Endothelial cell of umbilical vein (primary cell): ENCODE data around the gene IMPA2. TPM values are rescaled to one million over a fixed set of nuclear protein-coding genes. Genes with fewer than 3 reads are reported as not detected.

Source experiments
- BruUV-seq: library from RNA; stranded (reverse); fragments of 400-500 nt; replicated peaks from 2 replicates; lab custom pipeline; 2021; lab: Mats Ljungman, UMichigan
- CTCF ChIA-PET: fragments of 300-600, 350-600 bp; sonication (Branson Sonifier 250); formaldehyde crosslinking; loops from one replicate; lab custom pipeline; 2021; ENCODE audit warnings: antibody characterized with exemption, inconsistent platforms; lab: Charles Lee
- POLR2A ChIA-PET: fragments of 300-600, 350-600 bp; sonication (Branson Sonifier 250); formaldehyde crosslinking; loops from one replicate; lab custom pipeline; 2021; ENCODE audit warnings: antibody characterized with exemption, inconsistent platforms; lab: Charles Lee
- DNase-seq: peaks from one replicate; pipeline ENCODE4 v3.0.0-alpha.2; 2011; ENCODE audit warnings: low read depth, low spot score
- FAIRE-seq: peaks from 2 replicates; lab custom pipeline; 2011; peaks lifted over from hg19 to GRCh38; lab: Jason Lieb, UNC
- H2AFZ ChIP-seq: 2 replicates; pipeline ENCODE4 v1.6.0; 2012; ENCODE audit warnings: low read depth, low read length, control low read depth, inconsistent platforms
- H3K27ac ChIP-seq: 2 replicates; pipeline ENCODE4 v1.5.1; 2011; ENCODE audit warnings: low read depth, mild to moderate bottlenecking, control low read depth, low read length, moderate library complexity; ENCODE audit not compliant: insufficient read depth
- H3K27me3 ChIP-seq, 2 experiments: 2 replicates each; pipeline versions ENCODE4 v1.6.0 to v1.6.1; 2011; ENCODE audit warnings: low read length in 2 of 2, mixed read lengths in 1 of 2; ENCODE audit not compliant: control insufficient read depth in 2 of 2, insufficient read depth in 2 of 2
- H3K36me3 ChIP-seq, 2 experiments: 2 replicates in 1 of 2; 3 replicates in 1 of 2; pipeline ENCODE4 v1.5.1; 2011; ENCODE audit warnings: low read length in 2 of 2, mild to moderate bottlenecking in 1 of 2, moderate library complexity in 1 of 2; ENCODE audit not compliant: control insufficient read depth in 2 of 2, insufficient read depth in 2 of 2; ENCODE audit errors: extremely low read depth in 1 of 2
- H3K4me1 ChIP-seq: 3 replicates; pipeline ENCODE4 v1.5.1; 2011; ENCODE audit warnings: mild to moderate bottlenecking, low read length; ENCODE audit not compliant: control insufficient read depth, insufficient read depth; ENCODE audit errors: extremely low read depth
- H3K4me2 ChIP-seq: 2 replicates; pipeline ENCODE4 v1.6.1; 2011; ENCODE audit warnings: low read length, control low read depth, mixed read lengths; ENCODE audit not compliant: insufficient read depth
- H3K4me3 ChIP-seq, 3 experiments: fragments of 200-600 bp in 1 of 3; sonication (generic), shearing (Covaris generic) in 1 of 3; replicated peaks in 1 of 3; 2 replicates each; pipeline ENCODE4 v1.5.1; 2011 to 2016; ENCODE audit warnings: control low read depth in 3 of 3, low read length in 3 of 3, mild to moderate bottlenecking in 2 of 3, inconsistent platforms in 1 of 3, low read depth in 1 of 3, moderate library complexity in 1 of 3; ENCODE audit not compliant: insufficient read depth in 1 of 3
- H3K79me2 ChIP-seq: 2 replicates; pipeline ENCODE4 v1.6.0; 2012; ENCODE audit warnings: low read length, inconsistent platforms; ENCODE audit not compliant: control insufficient read depth, insufficient read depth
- H3K9ac ChIP-seq: replicated peaks from 2 replicates; pipeline ENCODE3; 2011; ENCODE audit warnings: low read length, control low read depth; ENCODE audit not compliant: insufficient read depth; ENCODE audit errors: extremely low read depth
- H3K9me1 ChIP-seq: replicated peaks from 3 replicates; pipeline ENCODE4 v1.6.0; 2011; ENCODE audit warnings: mild to moderate bottlenecking, low read length; ENCODE audit not compliant: control insufficient read depth, insufficient read depth; ENCODE audit errors: extremely low read depth
- H3K9me3 ChIP-seq: replicated peaks from 2 replicates; pipeline ENCODE4 v1.5.1; 2012; ENCODE audit warnings: low read length, inconsistent platforms; ENCODE audit not compliant: control insufficient read depth, insufficient read depth
- H4K20me1 ChIP-seq: replicated peaks from 2 replicates; pipeline ENCODE3; 2011; ENCODE audit warnings: mild to moderate bottlenecking, low read length; ENCODE audit not compliant: control insufficient read depth, insufficient read depth; ENCODE audit errors: extremely low read depth
- EZH2 ChIP-seq: IDR thresholded peaks from 2 replicates; pipeline ENCODE4 v1.6.1; 2012; ENCODE audit warnings: borderline replicate concordance, low read depth, mild to moderate bottlenecking, moderate library complexity, low read length, inconsistent platforms; ENCODE audit not compliant: severe bottlenecking
- FOS ChIP-seq: IDR thresholded peaks from 2 replicates; pipeline ENCODE4 v1.6.1; 2011; ENCODE audit warnings: mild to moderate bottlenecking, low read length, moderate library complexity, borderline replicate concordance; ENCODE audit not compliant: insufficient read depth
- GATA2 ChIP-seq: IDR thresholded peaks from 2 replicates; pipeline ENCODE4 v1.7.0; 2011; ENCODE audit warnings: low read depth, mild to moderate bottlenecking, moderate library complexity, mixed read lengths, low read length; ENCODE audit not compliant: insufficient read length, insufficient read depth
- JUN ChIP-seq: IDR thresholded peaks from 2 replicates; pipeline ENCODE4 v1.6.1; 2011; ENCODE audit warnings: borderline replicate concordance, low read depth; ENCODE audit not compliant: insufficient read length, insufficient read depth
- MAX ChIP-seq: IDR thresholded peaks from 2 replicates; pipeline ENCODE4 v1.6.1; 2011; ENCODE audit not compliant: insufficient read depth, insufficient read length
- MYC ChIP-seq: IDR thresholded peaks from one replicate; pipeline ENCODE4 v1.6.1; 2011; ENCODE audit warnings: mild to moderate bottlenecking, low read depth, low read length
- POLR2A ChIP-seq: IDR thresholded peaks from 2 replicates; pipeline ENCODE4 v1.6.1; 2012; ENCODE audit warnings: low read depth, mild to moderate bottlenecking, control low read depth, low read length
- POLR2AphosphoS5 ChIP-seq: IDR thresholded peaks from 2 replicates; pipeline ENCODE4 v1.6.1; 2012; ENCODE audit warnings: low read depth, mild to moderate bottlenecking, control low read depth, low read length, moderate library complexity; ENCODE audit not compliant: insufficient read depth
- dilution Hi-C: fragments of 300-500 bp; cut with MboI; formaldehyde crosslinking; loops from one replicate; pipeline ENCODE4 v1.15.0; 2019; ENCODE audit warnings: low sequenced_read_pairs; ENCODE audit not compliant: extremely low pct_ligation_motif_present
- intact Hi-C: fragments of 100-400 bp; cut with micrococcal nuclease; formaldehyde crosslinking; loops from one replicate; pipeline ENCODE4 v1.10.0; 2022
- polyA plus RNA-seq, 4 experiments: library from polyadenylated mRNA; depleted of rRNA in 3 of 4; stranded (reverse) in 3 of 4; unstranded in 1 of 4; fragments of >200 nt; gene quantifications; 2 replicates each; pipeline versions ENCODE4 v1.2.1 to v1.2.3, GENCODE V29; 2011 to 2012; ENCODE audit warnings: missing spikeins in 1 of 4
- total RNA-seq: library from RNA; stranded (reverse); gene quantifications from 2 replicates; pipeline ENCODE4 v1.2.3, GENCODE V29; 2021
- TF ChIP-seq, protein P1 (sequence below), 2 donors: IDR thresholded peaks; 1 replicate in 1 of 2; 2 replicates in 1 of 2; pipeline ENCODE4 v1.5.1; 2011; ENCODE audit warnings: low read length in 2 of 2, mild to moderate bottlenecking in 2 of 2, moderate library complexity in 2 of 2, control low read depth in 1 of 2, inconsistent platforms in 1 of 2, low read depth in 1 of 2; ENCODE audit not compliant: insufficient read depth in 1 of 2; ENCODE audit errors: extremely low read depth in 1 of 2

IMPA2 gene
- total and polyA plus RNA-seq, 2 donors (not counting 3 experiments of a cell fraction or from before 2014, with no cell fraction given), result 6.1 to 8.0 TPM

DNA sequence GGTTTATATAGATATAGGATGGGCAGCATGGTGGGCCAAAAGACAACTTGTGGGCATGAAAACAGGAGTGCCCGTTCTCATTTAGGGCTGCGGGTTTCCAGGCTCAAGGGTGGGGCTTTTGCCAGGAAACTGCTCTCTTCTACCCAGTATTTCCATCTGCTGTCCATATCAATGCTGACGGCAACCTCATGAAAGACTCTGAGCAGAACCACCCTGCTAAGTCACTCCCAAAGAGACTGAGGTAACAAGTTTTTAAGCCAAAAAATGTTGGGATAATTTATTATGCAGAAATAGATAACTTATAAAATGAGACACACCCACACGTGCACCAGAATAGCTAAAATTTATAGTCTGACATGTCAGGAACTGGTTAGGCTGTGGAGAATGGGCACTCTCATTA is 37.1 kb upstream of the IMPA2 start:
- H3K27me3 ChIP-seq, result no peaks in the 10 kb centered on the region
- intact Hi-C loops, result no loop called here
- no peaks in the 10 kb centered on the region for H3K9me1 ChIP-seq
- CTCF ChIA-PET, result interaction anchor here (6.6 to 15.3 kb wide), 2 partner anchors 7 to 49 kb away, joined by 55 to 717 read pairs; no protein-coding TSS in a partner anchor
- H4K20me1 ChIP-seq, result no peaks in the 10 kb centered on the region
- no TSS peak for BruUV-seq
- H2AFZ ChIP-seq, result no peak overlapping the region
- no peaks in the 10 kb centered on the region for H3K79me2 ChIP-seq
- DNase-seq (no peak), FAIRE-seq (no peak)
- dilution Hi-C loops, result no loop called here
- no peak overlapping the region for H3K9ac ChIP-seq
- no peak overlapping the region for H3K4me2 ChIP-seq
- POLR2A ChIA-PET, result no interaction called here
- no peak overlapping the region for H3K27ac ChIP-seq
- TF ChIP-seq GATA2 (no peak), JUN (no peak), FOS (no peak), MYC (no peak), EZH2 (no peak), MAX (no peak), POLR2A (no peak), POLR2AphosphoS5 (no peak)
- TF ChIP-seq, protein P1, sequence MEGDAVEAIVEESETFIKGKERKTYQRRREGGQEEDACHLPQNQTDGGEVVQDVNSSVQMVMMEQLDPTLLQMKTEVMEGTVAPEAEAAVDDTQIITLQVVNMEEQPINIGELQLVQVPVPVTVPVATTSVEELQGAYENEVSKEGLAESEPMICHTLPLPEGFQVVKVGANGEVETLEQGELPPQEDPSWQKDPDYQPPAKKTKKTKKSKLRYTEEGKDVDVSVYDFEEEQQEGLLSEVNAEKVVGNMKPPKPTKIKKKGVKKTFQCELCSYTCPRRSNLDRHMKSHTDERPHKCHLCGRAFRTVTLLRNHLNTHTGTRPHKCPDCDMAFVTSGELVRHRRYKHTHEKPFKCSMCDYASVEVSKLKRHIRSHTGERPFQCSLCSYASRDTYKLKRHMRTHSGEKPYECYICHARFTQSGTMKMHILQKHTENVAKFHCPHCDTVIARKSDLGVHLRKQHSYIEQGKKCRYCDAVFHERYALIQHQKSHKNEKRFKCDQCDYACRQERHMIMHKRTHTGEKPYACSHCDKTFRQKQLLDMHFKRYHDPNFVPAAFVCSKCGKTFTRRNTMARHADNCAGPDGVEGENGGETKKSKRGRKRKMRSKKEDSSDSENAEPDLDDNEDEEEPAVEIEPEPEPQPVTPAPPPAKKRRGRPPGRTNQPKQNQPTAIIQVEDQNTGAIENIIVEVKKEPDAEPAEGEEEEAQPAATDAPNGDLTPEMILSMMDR (IDR thresholded peaks at IDR 0.05; ENCODE audit: extremely low read depth in 1 of 2, insufficient read depth in 1 of 2, low read depth in 1 of 2, low read length in 2 of 2), result no peak
- H3K4me3 ChIP-seq, result no peak overlapping the region
- H3K36me3 ChIP-seq, result no peaks in the 10 kb centered on the region
- H3K4me1 ChIP-seq, result peaks cover 11% of the 10 kb centered on the region
- H3K9me3 ChIP-seq, result no peaks in the 10 kb centered on the region
